HG03460 (cell line): ENCODE data around the gene DNAH2.
A peak's percentile ranks its signal among the peaks of the same experiment; 100 is the strongest.

Experiments used
- ATAC-seq: cut with Tn5 transposase; IDR thresholded peaks from one replicate; pipeline ENCODE4 v1.9.1; 2021; ENCODE audit not compliant: unreplicated experiment

Gene DNAH2

GRCh38 chr17:7848739-7849129 is 131.2 kb downstream of the DNAH2 start:
- no peak for ATAC-seq

DNA sequence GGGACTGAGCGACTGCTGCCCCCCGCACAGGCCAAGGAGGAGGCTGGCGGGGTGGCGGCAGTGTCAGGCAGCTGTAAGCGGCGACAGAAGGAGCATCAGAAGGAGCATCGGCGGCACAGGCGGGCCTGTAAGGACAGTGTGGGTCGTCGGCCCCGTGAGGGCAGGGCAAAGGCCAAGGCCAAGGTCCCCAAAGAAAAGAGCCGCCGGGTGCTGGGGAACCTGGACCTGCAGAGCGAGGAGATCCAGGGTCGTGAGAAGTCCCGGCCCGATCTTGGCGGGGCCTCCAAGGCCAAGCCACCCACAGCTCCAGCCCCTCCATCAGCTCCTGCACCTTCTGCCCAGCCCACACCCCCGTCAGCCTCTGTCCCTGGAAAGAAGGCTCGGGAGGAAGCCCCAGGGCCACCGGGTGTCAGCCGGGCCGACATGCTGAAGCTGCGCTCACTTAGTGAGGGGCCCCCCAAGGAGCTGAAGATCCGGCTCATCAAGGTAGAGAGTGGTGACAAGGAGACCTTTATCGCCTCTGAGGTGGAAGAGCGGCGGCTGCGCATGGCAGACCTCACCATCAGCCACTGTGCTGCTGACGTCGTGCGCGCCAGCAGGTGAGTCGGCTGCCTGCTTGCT is 131.7 kb downstream of the DNAH2 start:
- ATAC-seq, result no peak

- ATAC-seq, result no peak
These were observed 132.4 kb downstream of the DNAH2 start for GRCh38 chr17:7849751-7850504.

DNA sequence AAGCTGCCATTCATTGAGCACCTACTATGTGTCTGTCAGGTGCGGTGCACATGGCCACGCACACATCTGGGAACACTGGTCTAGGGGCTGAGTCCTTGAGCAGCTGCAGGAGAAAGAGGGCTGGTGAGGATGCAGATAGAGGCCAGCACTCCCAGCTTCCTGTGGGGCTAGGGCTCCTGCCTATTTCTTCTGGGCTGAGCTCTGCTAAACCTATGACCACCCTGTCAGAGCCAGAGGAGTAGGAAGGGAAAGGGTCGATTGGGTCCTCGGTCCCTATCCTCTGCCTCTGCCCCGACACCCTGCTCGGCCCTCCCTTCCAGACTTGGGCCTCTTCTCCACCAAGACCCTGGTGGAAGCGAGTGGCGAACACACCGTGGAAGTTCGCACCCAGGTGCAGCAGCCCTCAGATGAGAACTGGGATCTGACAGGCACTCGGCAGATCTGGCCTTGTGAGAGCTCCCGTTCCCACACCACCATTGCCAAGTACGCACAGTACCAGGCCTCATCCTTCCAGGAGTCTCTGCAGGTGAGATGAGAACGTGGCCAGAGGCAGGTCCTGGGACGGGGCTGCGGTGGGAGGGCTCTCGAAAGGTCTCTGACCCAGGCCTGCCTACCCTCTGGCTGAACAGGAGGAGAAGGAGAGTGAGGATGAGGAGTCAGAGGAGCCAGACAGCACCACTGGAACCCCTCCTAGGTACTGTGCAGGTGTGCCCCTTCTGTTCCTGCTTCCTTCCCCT is 133.3 kb downstream of the DNAH2 start:
- ATAC-seq, result no peak

DNA sequence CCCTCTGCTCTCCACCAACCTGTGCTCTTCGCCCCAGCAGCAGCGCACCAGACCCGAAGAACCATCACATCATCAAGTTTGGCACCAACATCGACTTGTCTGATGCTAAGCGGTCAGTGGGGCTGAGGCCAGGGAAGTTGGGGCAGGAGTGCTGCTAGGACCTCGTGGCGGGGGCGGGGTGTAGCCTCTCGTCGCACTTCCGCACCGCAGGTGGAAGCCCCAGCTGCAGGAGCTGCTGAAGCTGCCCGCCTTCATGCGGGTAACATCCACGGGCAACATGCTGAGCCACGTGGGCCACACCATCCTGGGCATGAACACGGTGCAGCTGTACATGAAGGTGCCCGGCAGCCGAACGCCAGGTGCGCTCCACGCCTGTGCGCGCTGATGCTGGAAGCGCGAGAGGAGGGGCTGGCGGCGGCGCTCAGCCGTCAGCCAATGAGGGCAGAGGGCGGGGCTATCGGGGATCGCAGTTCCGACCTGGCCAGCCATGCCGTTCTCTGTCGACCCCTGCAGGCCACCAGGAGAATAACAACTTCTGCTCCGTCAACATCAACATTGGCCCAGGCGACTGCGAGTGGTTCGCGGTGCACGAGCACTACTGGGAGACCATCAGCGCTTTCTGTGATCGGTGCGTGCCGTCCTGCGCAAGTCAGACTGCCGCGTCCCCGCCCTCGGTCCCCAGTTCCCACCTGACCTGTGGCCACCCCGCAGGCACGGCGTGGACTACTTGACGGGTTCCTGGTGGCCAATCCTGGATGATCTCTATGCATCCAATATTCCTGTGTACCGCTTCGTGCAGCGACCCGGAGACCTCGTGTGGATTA is 134.1 kb downstream of the DNAH2 start:
- peak; percentile 69 for ATAC-seq

- ATAC-seq, result no peak
These were observed 134.7 kb downstream of the DNAH2 start for GRCh38 chr17:7852262-7852670.

DNA sequence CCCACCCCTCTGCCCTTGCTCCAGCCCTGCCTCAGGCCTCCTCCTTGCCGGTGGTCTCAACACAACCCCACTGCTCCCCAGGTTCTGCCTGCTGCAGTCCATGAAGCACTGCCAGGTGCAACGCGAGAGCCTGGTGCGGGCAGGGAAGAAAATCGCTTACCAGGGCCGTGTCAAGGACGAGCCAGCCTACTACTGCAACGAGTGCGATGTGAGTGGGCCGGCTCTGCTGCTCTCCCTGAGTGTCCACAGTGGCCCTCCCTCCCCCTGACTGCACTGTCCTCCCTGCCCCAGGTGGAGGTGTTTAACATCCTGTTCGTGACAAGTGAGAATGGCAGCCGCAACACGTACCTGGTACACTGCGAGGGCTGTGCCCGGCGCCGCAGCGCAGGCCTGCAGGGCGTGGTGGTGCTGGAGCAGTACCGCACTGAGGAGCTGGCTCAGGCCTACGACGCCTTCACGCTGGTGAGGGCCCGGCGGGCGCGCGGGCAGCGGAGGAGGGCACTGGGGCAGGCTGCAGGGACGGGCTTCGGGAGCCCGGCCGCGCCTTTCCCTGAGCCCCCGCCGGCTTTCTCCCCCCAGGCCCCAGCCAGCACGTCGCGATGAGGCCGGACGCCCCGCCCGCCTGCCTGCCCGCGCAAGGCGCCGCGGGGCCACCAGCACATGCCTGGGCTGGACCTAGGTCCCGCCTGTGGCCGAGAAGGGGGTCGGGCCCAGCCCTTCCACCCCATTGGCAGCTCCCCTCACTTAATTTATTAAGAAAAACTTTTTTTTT is 135.6 kb downstream of the DNAH2 start:
- ATAC-seq, result no peak

DNA sequence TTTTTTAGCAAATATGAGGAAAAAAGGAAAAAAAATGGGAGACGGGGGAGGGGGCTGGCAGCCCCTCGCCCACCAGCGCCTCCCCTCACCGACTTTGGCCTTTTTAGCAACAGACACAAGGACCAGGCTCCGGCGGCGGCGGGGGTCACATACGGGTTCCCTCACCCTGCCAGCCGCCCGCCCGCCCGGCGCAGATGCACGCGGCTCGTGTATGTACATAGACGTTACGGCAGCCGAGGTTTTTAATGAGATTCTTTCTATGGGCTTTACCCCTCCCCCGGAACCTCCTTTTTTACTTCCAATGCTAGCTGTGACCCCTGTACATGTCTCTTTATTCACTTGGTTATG is 136.1 kb downstream of the DNAH2 start:
- ATAC-seq, result no peak

DNA sequence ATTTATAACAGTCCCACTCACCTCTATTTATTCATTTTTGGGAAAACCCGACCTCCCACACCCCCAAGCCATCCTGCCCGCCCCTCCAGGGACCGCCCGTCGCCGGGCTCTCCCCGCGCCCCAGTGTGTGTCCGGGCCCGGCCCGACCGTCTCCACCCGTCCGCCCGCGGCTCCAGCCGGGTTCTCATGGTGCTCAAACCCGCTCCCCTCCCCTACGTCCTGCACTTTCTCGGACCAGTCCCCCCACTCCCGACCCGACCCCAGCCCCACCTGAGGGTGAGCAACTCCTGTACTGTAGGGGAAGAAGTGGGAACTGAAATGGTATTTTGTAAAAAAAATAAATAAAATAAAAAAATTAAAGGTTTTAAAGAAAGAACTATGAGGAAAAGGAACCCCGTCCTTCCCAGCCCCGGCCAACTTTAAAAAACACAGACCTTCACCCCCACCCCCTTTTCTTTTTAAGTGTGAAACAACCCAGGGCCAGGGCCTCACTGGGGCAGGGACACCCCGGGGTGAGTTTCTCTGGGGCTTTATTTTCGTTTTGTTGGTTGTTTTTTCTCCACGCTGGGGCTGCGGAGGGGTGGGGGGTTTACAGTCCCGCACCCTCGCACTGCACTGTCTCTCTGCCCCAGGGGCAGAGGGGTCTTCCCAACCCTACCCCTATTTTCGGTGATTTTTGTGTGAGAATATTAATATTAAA is 136.7 kb downstream of the DNAH2 start:
- ATAC-seq, result no peak

- ATAC-seq, result no peak
These were observed 137.5 kb downstream of the DNAH2 start, which contains the start of gene TMEM88 for GRCh38 chr17:7854851-7855659. TMEM88 (plus strand) TSS chr17:7855066; CDS start chr17:7855075, 9 bp downstream.

GRCh38 chr17:7855660-7856010 is 138.1 kb downstream of the DNAH2 start:
- no peak for ATAC-seq

DNA sequence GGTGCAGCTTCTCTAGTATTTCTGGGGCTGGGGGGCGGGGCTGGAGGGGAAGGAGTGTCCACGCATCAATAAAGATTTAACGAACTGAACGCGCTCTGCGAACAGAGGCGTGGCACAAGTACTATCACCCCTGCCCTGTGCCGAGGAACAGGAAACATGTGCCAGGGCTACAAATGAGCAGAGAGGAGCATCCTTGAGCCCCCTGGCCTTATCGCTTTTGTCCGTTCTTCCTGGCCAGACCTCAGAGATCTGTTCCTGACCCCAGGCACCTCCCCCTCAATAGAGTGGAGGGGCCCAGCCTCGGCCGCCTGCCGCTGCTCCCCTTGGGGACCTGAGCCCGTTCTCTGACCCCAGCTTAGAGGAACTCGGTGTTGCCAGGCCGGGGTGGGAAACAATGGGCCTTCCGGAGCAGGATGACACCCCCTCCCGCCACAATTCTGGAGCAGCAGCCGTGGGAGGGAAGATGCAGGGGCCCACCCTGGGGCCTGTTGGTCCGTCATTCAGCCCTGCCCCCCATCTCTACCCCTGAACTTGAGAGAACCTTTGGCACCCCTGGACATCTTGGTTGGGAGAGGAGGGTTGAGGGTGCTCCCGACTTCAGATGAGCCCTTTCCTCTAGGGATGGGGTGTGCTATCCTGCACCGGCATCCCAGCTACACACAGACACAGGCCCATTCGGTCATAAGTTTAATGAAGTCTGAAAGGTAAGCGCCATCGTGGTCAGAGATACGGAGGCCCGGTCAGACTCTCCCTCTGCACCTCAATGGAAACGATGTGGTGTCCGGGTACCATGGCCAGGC is 138.7 kb downstream of the DNAH2 start:
- ATAC-seq, result no peak

DNA sequence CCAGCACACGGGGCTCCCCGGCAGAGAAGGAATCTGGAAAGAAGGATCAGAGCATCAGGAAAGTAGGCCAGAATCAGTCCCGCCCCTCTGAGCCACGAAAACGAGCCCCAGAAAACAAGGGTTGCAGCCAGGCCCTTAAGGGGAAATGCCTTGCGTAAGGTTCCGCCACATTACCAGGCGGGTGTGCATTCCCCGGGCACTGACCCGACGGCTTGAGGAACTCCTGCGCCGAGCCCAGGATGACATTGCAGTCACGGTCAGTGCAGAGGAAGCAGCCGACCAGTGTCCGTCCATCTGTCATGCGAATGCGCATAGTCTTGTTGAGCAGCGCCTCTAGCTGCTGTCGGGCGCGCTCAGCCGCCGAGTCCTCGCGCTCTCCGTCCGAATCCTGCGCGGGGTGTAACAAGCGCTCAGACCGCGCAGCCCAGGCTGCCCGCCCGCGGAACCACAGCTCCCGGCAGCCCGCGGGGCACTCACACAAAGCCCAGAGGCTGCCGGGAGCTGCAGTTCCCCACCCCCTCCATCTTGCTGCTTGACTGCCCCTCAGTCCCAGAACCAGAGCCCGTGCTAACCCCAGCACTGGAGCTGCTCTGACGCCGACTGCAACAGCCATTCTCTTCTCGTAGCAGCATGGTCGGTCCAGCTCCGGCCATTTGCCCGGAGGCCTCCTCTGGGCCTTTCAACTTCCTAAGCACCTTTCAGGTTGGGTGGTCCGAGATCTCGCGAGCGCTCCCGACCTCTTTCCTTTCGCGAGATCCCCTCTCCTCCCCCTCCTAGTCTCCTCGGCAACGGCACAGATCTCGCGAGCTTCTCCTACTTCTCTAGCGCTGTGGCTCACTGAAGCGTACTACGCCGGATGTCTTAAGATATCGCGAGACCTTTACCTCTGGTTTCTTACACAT is 139.5 kb downstream of the DNAH2 start, which contains the start of gene NAA38:
TSS of gene NAA38 (minus strand) at position 749 of the 902 bp plus-strand sequence. CDS start at position 653, 96 bp downstream.
- peak; percentile 73 for ATAC-seq

DNA sequence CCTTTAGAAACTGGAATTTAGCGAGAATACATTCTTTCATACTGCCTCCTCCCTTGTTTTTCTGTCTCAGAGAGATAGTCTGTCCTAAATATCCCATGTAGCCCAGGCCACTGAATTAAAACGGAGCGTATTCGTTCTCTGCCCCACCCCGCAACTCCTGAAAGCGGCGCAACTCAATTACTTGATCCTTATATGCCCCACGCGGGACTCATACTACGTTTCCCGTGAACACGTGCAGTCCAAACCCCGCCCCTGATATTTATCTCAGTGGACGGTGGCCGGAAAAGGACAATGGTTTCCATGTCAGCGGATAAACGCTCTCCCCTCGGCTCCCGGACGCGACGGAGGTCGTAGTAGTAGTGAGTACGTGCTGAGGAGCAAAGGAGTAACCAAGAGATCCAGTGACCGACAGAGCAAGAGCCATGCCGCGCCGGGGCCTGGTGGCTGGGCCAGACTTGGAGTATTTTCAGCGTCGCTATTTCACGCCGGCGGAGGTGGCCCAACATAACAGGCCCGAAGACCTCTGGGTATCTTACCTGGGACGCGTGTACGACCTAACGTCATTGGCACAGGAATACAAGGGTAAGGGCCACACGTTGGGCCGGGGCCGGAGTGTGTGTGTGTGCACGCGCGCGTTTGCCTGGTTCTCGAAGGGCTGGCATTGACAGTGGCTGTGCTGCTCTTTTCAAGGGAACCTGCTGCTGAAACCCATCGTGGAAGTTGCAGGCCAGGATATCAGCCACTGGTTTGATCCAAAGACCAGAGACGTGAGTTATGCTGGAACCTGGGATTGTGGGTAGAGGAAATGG is 140.4 kb downstream of the DNAH2 start, which contains the start of gene CYB5D1:
TSS of gene CYB5D1 (plus strand) at position 291 of the 809 bp plus-strand sequence. CDS start at position 423, 132 bp downstream.
- ATAC-seq, result peak; percentile 33

DNA sequence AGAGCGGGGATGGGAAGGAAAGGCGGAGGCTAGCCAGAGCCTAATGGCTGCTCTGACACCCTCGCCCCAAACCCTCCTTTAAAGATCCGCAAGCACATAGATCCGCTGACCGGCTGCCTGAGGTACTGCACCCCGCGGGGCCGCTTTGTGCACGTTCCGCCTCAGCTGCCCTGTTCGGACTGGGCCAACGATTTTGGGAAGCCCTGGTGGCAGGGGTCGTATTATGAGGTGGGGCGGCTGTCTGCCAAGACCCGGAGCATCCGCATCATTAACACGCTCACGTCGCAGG is 140.9 kb downstream of the DNAH2 start:
- ATAC-seq, result no peak

DNA sequence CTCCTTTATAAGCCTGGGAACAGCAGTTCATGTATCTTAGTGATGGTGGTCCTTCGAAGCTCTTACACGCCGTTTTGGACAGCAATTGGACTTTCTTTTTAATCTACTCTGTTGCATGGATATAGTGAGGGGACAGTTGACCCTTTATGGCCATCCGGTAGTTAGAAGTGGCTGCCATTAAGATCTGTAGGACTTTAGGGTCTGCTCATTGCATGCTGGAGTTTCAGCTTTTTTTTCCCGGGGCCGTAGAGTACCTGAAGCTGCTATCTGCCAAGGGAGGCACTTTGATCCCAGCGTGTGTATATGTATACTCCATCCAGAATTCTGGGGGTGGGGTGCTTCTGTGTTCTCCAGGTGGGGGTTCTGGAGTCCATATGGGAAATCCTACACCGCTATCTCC is 141.5 kb downstream of the DNAH2 start:
- no peak for ATAC-seq
